Measurements from ENCODE around the gene OR4M1.
"Not testable (repeated sequence)": the region's sequence is repeated elsewhere in the genome, so short reads cannot be mapped to it uniquely, and the experiment has no call there.

OR4M1 gene

GRCh38 chr14:19775587-19775986, 2.3 kb downstream of the OR4M1 start:
- in situ Hi-C loops (cut with MboI; ENCODE audit: low sequenced_read_pairs, unreplicated experiment), result no loop called here
- DNase-seq (ENCODE audit: low spot score), result no peak
- no peak for TF ChIP-seq CTCF (IDR thresholded peaks at IDR 0.05; ENCODE audit: borderline replicate concordance, control extremely low read depth, extremely low read depth, insufficient read depth, missing control alignments)

GRCh38 chr14:19785848-19786247, 12.5 kb downstream of the OR4M1 start:
- DNase-seq (ENCODE audit: low spot score); in situ Hi-C loops (cut with MboI; ENCODE audit: low sequenced_read_pairs, unreplicated experiment): not testable (repeated sequence)

GRCh38 chr14:19787318-19787717, 14.0 kb downstream of the OR4M1 start:
- in situ Hi-C loops (cut with MboI; ENCODE audit: low sequenced_read_pairs, unreplicated experiment); DNase-seq (ENCODE audit: low spot score): not testable (repeated sequence)

- DNase-seq (ENCODE audit: low spot score); in situ Hi-C loops (cut with MboI; ENCODE audit: low sequenced_read_pairs, unreplicated experiment): not testable (repeated sequence)
These were observed 14.8 kb downstream of the OR4M1 start for GRCh38 chr14:19788150-19788549.

GRCh38 chr14:19796520-19797108, 23.3 kb downstream of the OR4M1 start:
- in situ Hi-C loops (cut with MboI; ENCODE audit: low sequenced_read_pairs, unreplicated experiment); DNase-seq (ENCODE audit: low spot score): not testable (repeated sequence)

GRCh38 chr14:19799880-19800279, 26.6 kb downstream of the OR4M1 start:
- DNase-seq (ENCODE audit: low spot score), result no peak
- in situ Hi-C loops (cut with MboI; ENCODE audit: low sequenced_read_pairs, unreplicated experiment), result no loop called here
- no peak for TF ChIP-seq CTCF (IDR thresholded peaks at IDR 0.05; ENCODE audit: borderline replicate concordance, control extremely low read depth, extremely low read depth, insufficient read depth, missing control alignments)

GRCh38 chr14:19800282-19801117, 27.2 kb downstream of the OR4M1 start:
- no peak for DNase-seq (ENCODE audit: low spot score)
- TF ChIP-seq CTCF (IDR thresholded peaks at IDR 0.05; ENCODE audit: borderline replicate concordance, control extremely low read depth, extremely low read depth, insufficient read depth, missing control alignments), result no peak
- in situ Hi-C loops (cut with MboI; ENCODE audit: low sequenced_read_pairs, unreplicated experiment), result no loop called here

GRCh38 chr14:19801118-19801464, 27.8 kb downstream of the OR4M1 start:
- no peak for TF ChIP-seq CTCF (IDR thresholded peaks at IDR 0.05; ENCODE audit: borderline replicate concordance, control extremely low read depth, extremely low read depth, insufficient read depth, missing control alignments)
- in situ Hi-C loops (cut with MboI; ENCODE audit: low sequenced_read_pairs, unreplicated experiment), result no loop called here
- no peak for DNase-seq (ENCODE audit: low spot score)

GRCh38 chr14:19803470-19803869, 30.2 kb downstream of the OR4M1 start, which contains the start of gene OR4N2:
Gene OR4N2 (plus strand): TSS chr14:19803770. CDS start chr14:19827449, 23,679 bp downstream.
- in situ Hi-C loops (cut with MboI; ENCODE audit: low sequenced_read_pairs, unreplicated experiment); DNase-seq (ENCODE audit: low spot score): not testable (repeated sequence)

GRCh38 chr14:19813171-19813920, 40.0 kb downstream of the OR4M1 start:
- in situ Hi-C loops (cut with MboI; ENCODE audit: low sequenced_read_pairs, unreplicated experiment); DNase-seq (ENCODE audit: low spot score): not testable (repeated sequence)

- in situ Hi-C loops (cut with MboI; ENCODE audit: low sequenced_read_pairs, unreplicated experiment); DNase-seq (ENCODE audit: low spot score): not testable (repeated sequence)
These were observed 46.6 kb downstream of the OR4M1 start for GRCh38 chr14:19819879-19820278.

- in situ Hi-C loops (cut with MboI; ENCODE audit: low sequenced_read_pairs, unreplicated experiment); DNase-seq (ENCODE audit: low spot score): not testable (repeated sequence)
These were observed 47.7 kb downstream of the OR4M1 start for GRCh38 chr14:19821016-19821415.

Data from GM13976 (cell line).